GM12801 (cell line): Measurements from ENCODE around the gene LILRA1.
"Not testable (repeated sequence)": the region's sequence is repeated elsewhere in the genome, so short reads cannot be mapped to it uniquely, and the experiment has no call there.

ENCODE experiments used
- CTCF ChIP-seq: IDR thresholded peaks from one replicate; pipeline ENCODE4 v1.5.1; 2011; ENCODE audit warnings: control low read depth; ENCODE audit not compliant: insufficient read length; ENCODE audit errors: extremely low read depth

Gene LILRA1

GRCh38 chr19:54630262-54630661 lies 36.8 kb downstream of the LILRA1 start, which contains the start of gene LILRB1:
TSS of gene LILRB1 (plus strand) at chr19:54630484. CDS start at chr19:54631074, 590 bp downstream.
- TF ChIP-seq CTCF = not testable (repeated sequence)

GRCh38 chr19:54630782-54631181 lies 37.4 kb downstream of the LILRA1 start:
- TF ChIP-seq CTCF = no peak

- no peak for TF ChIP-seq CTCF
These were observed 40.0 kb downstream of the LILRA1 start for GRCh38 chr19:54633401-54633800.

- TF ChIP-seq CTCF = no peak
These were observed 45.3 kb downstream of the LILRA1 start for GRCh38 chr19:54638683-54639082.

GRCh38 chr19:54644056-54644455 lies 50.6 kb downstream of the LILRA1 start:
- no peak for TF ChIP-seq CTCF

- no peak for TF ChIP-seq CTCF
These were observed 53.0 kb downstream of the LILRA1 start for GRCh38 chr19:54646331-54646841.

- TF ChIP-seq CTCF = no peak
These were observed 54.7 kb downstream of the LILRA1 start for GRCh38 chr19:54648129-54648528.
